Activated naive CD4-positive, alpha-beta T cell treated with anti-CD3 and anti-CD28 coated beads, Interleukin-2, amount 50 U/mL, for 24 hours (primary cell): ENCODE results near the gene OR5A1.
"Not testable (repeated sequence)": the region's sequence is repeated elsewhere in the genome, so short reads cannot be mapped to it uniquely, and the experiment has no call there.

ENCODE experiments used
- H3K27ac Mint-ChIP-seq: one replicate; pipeline ENCODE4 v1.8.0; 2021; ENCODE audit warnings: mild to moderate bottlenecking, mixed read lengths
- H3K27me3 Mint-ChIP-seq: one replicate; pipeline ENCODE4 v1.8.0; 2021; ENCODE audit warnings: mixed read lengths
- H3K36me3 Mint-ChIP-seq: one replicate; pipeline ENCODE4 v1.8.0; 2021; ENCODE audit warnings: mixed read lengths
- H3K4me1 Mint-ChIP-seq: one replicate; pipeline ENCODE4 v1.8.0; 2021; ENCODE audit warnings: mixed read lengths
- H3K4me3 Mint-ChIP-seq: one replicate; pipeline ENCODE4 v1.8.0; 2021; ENCODE audit warnings: mild to moderate bottlenecking, mixed read lengths
- H3K9me3 Mint-ChIP-seq: one replicate; pipeline ENCODE4 v1.8.0; 2021; ENCODE audit warnings: mixed read lengths

OR5A1 gene

GRCh38 chr11:59445624-59446023, 9.4 kb downstream of the OR5A1 start:
- H3K27ac Mint-ChIP-seq, H3K27me3 Mint-ChIP-seq, H3K36me3 Mint-ChIP-seq, H3K4me1 Mint-ChIP-seq, H3K9me3 Mint-ChIP-seq, H3K4me3 Mint-ChIP-seq: not testable (repeated sequence)

GRCh38 chr11:59448484-59448883, 12.2 kb downstream of the OR5A1 start:
- peaks cover 8% of the 10 kb centered on the region for H3K9me3 Mint-ChIP-seq
- no peak overlapping the region for H3K4me3 Mint-ChIP-seq
- no peaks in the 10 kb centered on the region for H3K36me3 Mint-ChIP-seq
- peaks cover 2% of the 10 kb centered on the region for H3K27me3 Mint-ChIP-seq
- no peak overlapping the region for H3K27ac Mint-ChIP-seq
- no peaks in the 10 kb centered on the region for H3K4me1 Mint-ChIP-seq

- H3K36me3 Mint-ChIP-seq = no peaks in the 10 kb centered on the region
- no peaks in the 10 kb centered on the region for H3K9me3 Mint-ChIP-seq
- no peak within 1 kb of the TSS for H3K27ac Mint-ChIP-seq
- no peaks in the 10 kb centered on the region for H3K4me1 Mint-ChIP-seq
- H3K27me3 Mint-ChIP-seq = peaks cover 6% of the 10 kb centered on the region
- H3K4me3 Mint-ChIP-seq = no peak within 1 kb of the TSS
Measured at GRCh38 chr11:59456661-59457060, 20.4 kb downstream of the OR5A1 start, which contains the start of gene OR4D6. Gene OR4D6, plus strand, starts transcription at chr11:59456961. Its CDS starts 0 bp downstream, at chr11:59456961.

GRCh38 chr11:59459916-59460315, 23.6 kb downstream of the OR5A1 start:
- no peak overlapping the region for H3K4me3 Mint-ChIP-seq
- H3K27ac Mint-ChIP-seq = no peak overlapping the region
- peaks cover 10% of the 10 kb centered on the region for H3K27me3 Mint-ChIP-seq
- no peaks in the 10 kb centered on the region for H3K9me3 Mint-ChIP-seq
- no peaks in the 10 kb centered on the region for H3K4me1 Mint-ChIP-seq
- H3K36me3 Mint-ChIP-seq = no peaks in the 10 kb centered on the region

GRCh38 chr11:59463190-59463641, 26.9 kb downstream of the OR5A1 start:
- no peaks in the 10 kb centered on the region for H3K36me3 Mint-ChIP-seq
- no peaks in the 10 kb centered on the region for H3K4me1 Mint-ChIP-seq
- no peak overlapping the region for H3K4me3 Mint-ChIP-seq
- H3K9me3 Mint-ChIP-seq = no peaks in the 10 kb centered on the region
- no peak overlapping the region for H3K27ac Mint-ChIP-seq
- peaks cover 11% of the 10 kb centered on the region for H3K27me3 Mint-ChIP-seq

GRCh38 chr11:59473015-59473414, 36.7 kb downstream of the OR5A1 start, which contains the start of gene OR4D10:
Gene OR4D10, plus strand, starts transcription at chr11:59473315. Its CDS starts 4,115 bp downstream, at chr11:59477430.
- peaks cover 8% of the 10 kb centered on the region for H3K27me3 Mint-ChIP-seq
- no peak within 1 kb of the TSS for H3K27ac Mint-ChIP-seq
- no peaks in the 10 kb centered on the region for H3K36me3 Mint-ChIP-seq
- no peak within 1 kb of the TSS for H3K4me3 Mint-ChIP-seq
- H3K9me3 Mint-ChIP-seq = no peaks in the 10 kb centered on the region
- H3K4me1 Mint-ChIP-seq = no peaks in the 10 kb centered on the region

GRCh38 chr11:59475176-59475575, 38.9 kb downstream of the OR5A1 start:
- H3K27ac Mint-ChIP-seq = no peak overlapping the region
- H3K4me3 Mint-ChIP-seq = no peak overlapping the region
- peaks cover 4% of the 10 kb centered on the region for H3K27me3 Mint-ChIP-seq
- H3K36me3 Mint-ChIP-seq = no peaks in the 10 kb centered on the region
- H3K9me3 Mint-ChIP-seq = no peaks in the 10 kb centered on the region
- H3K4me1 Mint-ChIP-seq = no peaks in the 10 kb centered on the region

GRCh38 chr11:59479906-59480305, 43.6 kb downstream of the OR5A1 start:
- no peaks in the 10 kb centered on the region for H3K36me3 Mint-ChIP-seq
- peaks cover 2% of the 10 kb centered on the region for H3K27me3 Mint-ChIP-seq
- H3K4me3 Mint-ChIP-seq = no peak overlapping the region
- no peaks in the 10 kb centered on the region for H3K4me1 Mint-ChIP-seq
- no peaks in the 10 kb centered on the region for H3K9me3 Mint-ChIP-seq
- H3K27ac Mint-ChIP-seq = no peak overlapping the region

GRCh38 chr11:59480359-59480758, 44.1 kb downstream of the OR5A1 start:
- no peaks in the 10 kb centered on the region for H3K27me3 Mint-ChIP-seq
- H3K36me3 Mint-ChIP-seq = no peaks in the 10 kb centered on the region
- no peaks in the 10 kb centered on the region for H3K4me1 Mint-ChIP-seq
- H3K4me3 Mint-ChIP-seq = no peak overlapping the region
- H3K27ac Mint-ChIP-seq = no peak overlapping the region
- H3K9me3 Mint-ChIP-seq = no peaks in the 10 kb centered on the region
